HepG2 (cell line): Measurements from ENCODE around the gene TSPAN3.

ENCODE experiments used
- FOXK1 ChIP-seq: sonication (generic); formaldehyde crosslinking; IDR thresholded peaks from 2 replicates; pipeline ENCODE4 v1.4.0; 2020; ENCODE audit warnings: low read depth, missing genetic modification reagents, borderline replicate concordance
- HCFC1 ChIP-seq: fragments of 150-350 bp; IDR thresholded peaks from 2 replicates; pipeline ENCODE4 v1.6.1; 2014; ENCODE audit warnings: low read depth, low read length
- JUND ChIP-seq: sonication (generic); formaldehyde crosslinking; IDR thresholded peaks from 2 replicates; pipeline ENCODE4 v1.8.0; 2022; ENCODE audit warnings: mild to moderate bottlenecking, missing genetic modification reagents
- MAFG ChIP-seq: sonication (generic); formaldehyde crosslinking; IDR thresholded peaks from 2 replicates; pipeline ENCODE4 v1.5.1; 2020; ENCODE audit warnings: mild to moderate bottlenecking, missing genetic modification reagents
- POLR2A ChIP-seq, 2 experiments: IDR thresholded peaks; 2 replicates each; pipeline ENCODE4 v1.6.1; 2011; ENCODE audit warnings: low read depth in 2 of 2, low read length in 2 of 2, mild to moderate bottlenecking in 1 of 2, moderate library complexity in 1 of 2; ENCODE audit not compliant: insufficient read depth in 1 of 2
- POLR2AphosphoS5 ChIP-seq: IDR thresholded peaks from 2 replicates; pipeline ENCODE4 v1.6.1; 2012; ENCODE audit warnings: low read depth, low read length
- RBM22 ChIP-seq: fragments of 200-400 bp; formaldehyde crosslinking; optimal IDR thresholded peaks from 2 replicates; pipeline ENCODE3; 2017; ENCODE audit warnings: mild to moderate bottlenecking, low read length, moderate library complexity
- ZNF737 ChIP-seq: sonication (generic); formaldehyde crosslinking; IDR thresholded peaks from 2 replicates; pipeline ENCODE4 v1.5.0; 2020; ENCODE audit warnings: missing genetic modification reagents, mild to moderate bottlenecking, borderline replicate concordance
- ZSCAN29 ChIP-seq: sonication (generic); formaldehyde crosslinking; conservative IDR thresholded peaks from 2 replicates; pipeline ENCODE4 v1.4.0; 2020; ENCODE audit warnings: mild to moderate bottlenecking, missing genetic modification reagents
- TF ChIP-seq, protein P1 (sequence below): sonication (generic); formaldehyde crosslinking; IDR thresholded peaks from 2 replicates; pipeline ENCODE4 v1.5.0; 2020; ENCODE audit warnings: mild to moderate bottlenecking, missing genetic modification reagents, moderate library complexity

- TF ChIP-seq POLR2AphosphoS5, result no peak
- TF ChIP-seq MAFG (CRISPR knock-in tag), result no peak
- no peak for TF ChIP-seq RBM22
- TF ChIP-seq, protein P1, sequence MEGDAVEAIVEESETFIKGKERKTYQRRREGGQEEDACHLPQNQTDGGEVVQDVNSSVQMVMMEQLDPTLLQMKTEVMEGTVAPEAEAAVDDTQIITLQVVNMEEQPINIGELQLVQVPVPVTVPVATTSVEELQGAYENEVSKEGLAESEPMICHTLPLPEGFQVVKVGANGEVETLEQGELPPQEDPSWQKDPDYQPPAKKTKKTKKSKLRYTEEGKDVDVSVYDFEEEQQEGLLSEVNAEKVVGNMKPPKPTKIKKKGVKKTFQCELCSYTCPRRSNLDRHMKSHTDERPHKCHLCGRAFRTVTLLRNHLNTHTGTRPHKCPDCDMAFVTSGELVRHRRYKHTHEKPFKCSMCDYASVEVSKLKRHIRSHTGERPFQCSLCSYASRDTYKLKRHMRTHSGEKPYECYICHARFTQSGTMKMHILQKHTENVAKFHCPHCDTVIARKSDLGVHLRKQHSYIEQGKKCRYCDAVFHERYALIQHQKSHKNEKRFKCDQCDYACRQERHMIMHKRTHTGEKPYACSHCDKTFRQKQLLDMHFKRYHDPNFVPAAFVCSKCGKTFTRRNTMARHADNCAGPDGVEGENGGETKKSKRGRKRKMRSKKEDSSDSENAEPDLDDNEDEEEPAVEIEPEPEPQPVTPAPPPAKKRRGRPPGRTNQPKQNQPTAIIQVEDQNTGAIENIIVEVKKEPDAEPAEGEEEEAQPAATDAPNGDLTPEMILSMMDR (CRISPR knock-in tag), result no peak
- no peak for TF ChIP-seq HCFC1
- no peak for TF ChIP-seq FOXK1
- no peak for TF ChIP-seq ZSCAN29
- no peak for TF ChIP-seq JUND (CRISPR knock-in tag)
- TF ChIP-seq ZNF737 (CRISPR knock-in tag), result no peak
- no peak for TF ChIP-seq POLR2A (IDR thresholded peaks at IDR 0.05; ENCODE audit: insufficient read depth in 1 of 2, low read depth in 2 of 2, low read length in 2 of 2)
Observed at GRCh38 chr15:77012117-77012712, 58.7 kb downstream of the TSPAN3 start.
